ENCODE measurements around the gene RNPEP. TPM values are rescaled to one million over a fixed set of nuclear protein-coding genes. Genes with fewer than 3 reads are reported as not detected.
"Not testable (repeated sequence)": the region's sequence is repeated elsewhere in the genome, so short reads cannot be mapped to it uniquely, and the experiment has no call there.

Gene RNPEP
- polyA plus RNA-seq, 3 donors from 2014 or later: 35.6 to 61.6 (median 57.8) TPM

- H3K4me3 Mint-ChIP-seq: no peak overlapping the region
Measured at GRCh38 chr1:202038688-202039346, 56.4 kb downstream of the RNPEP start.

DNA sequence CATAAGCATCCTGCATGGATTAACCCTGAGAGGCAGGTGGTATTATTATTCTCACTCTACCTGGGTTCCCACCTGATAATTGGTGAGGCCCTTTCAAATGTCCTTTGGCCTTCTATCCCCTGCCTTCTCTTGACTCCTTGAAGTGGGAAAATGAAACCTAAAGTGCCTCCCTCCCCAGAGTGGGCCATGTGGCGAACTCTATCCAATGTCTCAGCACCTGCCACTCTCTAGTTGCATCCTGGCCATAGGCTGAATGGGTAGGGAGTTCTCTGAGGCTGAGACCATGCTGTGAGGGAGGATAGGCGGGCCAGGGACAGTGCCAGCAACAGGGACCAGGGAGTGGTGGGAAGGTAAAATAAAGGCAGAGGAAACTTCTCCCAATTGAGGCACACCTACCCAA, 63.3 kb downstream of the RNPEP start:
- H3K9me3 Mint-ChIP-seq: no peaks in the 10 kb centered on the region

More at GRCh38 chr1:202038688-202039346, 56.4 kb downstream of the RNPEP start:
- no peak overlapping the region for H3K27ac Mint-ChIP-seq
- peaks cover 1 to 7% (median 6%) of the 10 kb centered on the region in 3 donors for H3K27me3 Mint-ChIP-seq (ENCODE audit: low read depth in 3 of 3)
- DNase-seq: no peak
- no peaks in the 10 kb centered on the region for H3K4me1 Mint-ChIP-seq
- peaks cover 0 to 2% (median 0%) of the 10 kb centered on the region in 6 donors for H3K9me3 Mint-ChIP-seq
- no peaks in the 10 kb centered on the region for H3K36me3 Mint-ChIP-seq

GRCh38 chr1:202046227-202046626, 63.8 kb downstream of the RNPEP start:
- no peaks in the 10 kb centered on the region for H3K36me3 Mint-ChIP-seq
- DNase-seq: no peak
- peaks cover 0 to 4% (median 3%) of the 10 kb centered on the region in 3 donors for H3K27me3 Mint-ChIP-seq (ENCODE audit: low read depth in 3 of 3)
- no peak overlapping the region for H3K27ac Mint-ChIP-seq
- no peaks in the 10 kb centered on the region for H3K4me1 Mint-ChIP-seq
- H3K9me3 Mint-ChIP-seq: no peaks in the 10 kb centered on the region
- H3K4me3 Mint-ChIP-seq: no peak overlapping the region

More for the DNA sequence above, 63.3 kb downstream of the RNPEP start:
- no peak overlapping the region for H3K4me3 Mint-ChIP-seq
- no peaks in the 10 kb centered on the region for H3K4me1 Mint-ChIP-seq
- no peak overlapping the region for H3K27ac Mint-ChIP-seq
- DNase-seq: no peak
- peaks cover 0 to 4% (median 3%) of the 10 kb centered on the region in 3 donors for H3K27me3 Mint-ChIP-seq (ENCODE audit: low read depth in 3 of 3)
- no peaks in the 10 kb centered on the region for H3K36me3 Mint-ChIP-seq

GRCh38 chr1:202046748-202047708, 64.6 kb downstream of the RNPEP start:
- Mint-ChIP-seq H3K4me1 (no peaks in the 10 kb centered on the region), H3K27ac (peak overlapping the region in 1 of 6 donors; percentile 13), H3K9me3 (no peaks in the 10 kb centered on the region), H3K4me3 (peak overlapping the region in 1 of 5 donors; percentile 5), H3K27me3 (ENCODE audit: low read depth in 3 of 3) (peaks cover 0 to 4% (median 3%) of the 10 kb centered on the region in 3 donors), H3K36me3 (no peaks in the 10 kb centered on the region)
- no peak for DNase-seq

GRCh38 chr1:202047977-202048376, 65.5 kb downstream of the RNPEP start:
- Mint-ChIP-seq H3K27ac (no peak overlapping the region), H3K9me3 (no peaks in the 10 kb centered on the region), H3K4me3 (no peak overlapping the region), H3K4me1 (no peaks in the 10 kb centered on the region), H3K27me3 (ENCODE audit: low read depth in 3 of 3) (peaks cover 0 to 2% (median 1%) of the 10 kb centered on the region in 3 donors), H3K36me3 (no peaks in the 10 kb centered on the region)
- no peak for DNase-seq

DNA sequence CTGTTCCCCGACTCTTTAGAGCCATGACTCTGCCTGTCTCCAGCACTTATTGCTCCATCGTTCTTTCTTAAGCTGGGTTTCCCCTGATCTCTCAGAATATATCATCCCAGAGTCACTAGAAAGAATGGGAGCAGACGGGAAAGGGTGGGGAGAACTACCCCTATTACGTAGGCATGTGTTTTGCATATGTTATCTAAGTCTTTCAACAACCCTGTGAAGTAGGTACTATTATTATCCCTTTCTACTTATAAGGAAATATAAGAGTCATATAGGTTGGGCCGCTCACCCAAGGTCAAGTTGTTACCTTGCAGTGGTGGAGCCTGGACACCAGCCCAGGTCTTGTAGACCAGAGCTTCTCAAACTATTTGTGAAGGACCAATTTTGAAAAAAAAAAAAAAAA, 66.7 kb downstream of the RNPEP start:
- H3K36me3 Mint-ChIP-seq: no peaks in the 10 kb centered on the region
- H3K27me3 Mint-ChIP-seq (ENCODE audit: low read depth in 3 of 3): peaks cover 0 to 1% (median 0%) of the 10 kb centered on the region in 3 donors
- DNase-seq: no peak
- no peak overlapping the region for H3K4me3 Mint-ChIP-seq
- H3K9me3 Mint-ChIP-seq: no peaks in the 10 kb centered on the region
- H3K27ac Mint-ChIP-seq: no peak overlapping the region
- no peaks in the 10 kb centered on the region for H3K4me1 Mint-ChIP-seq

GRCh38 chr1:202054094-202054493, 71.6 kb downstream of the RNPEP start:
- Mint-ChIP-seq H3K9me3 (no peaks in the 10 kb centered on the region), H3K27ac (no peak overlapping the region), H3K36me3 (no peaks in the 10 kb centered on the region), H3K4me3 (no peak overlapping the region), H3K4me1 (no peaks in the 10 kb centered on the region), H3K27me3 (ENCODE audit: low read depth in 3 of 3) (peaks cover 0 to 1% (median 0%) of the 10 kb centered on the region in 3 donors)
- no peak for DNase-seq

DNA sequence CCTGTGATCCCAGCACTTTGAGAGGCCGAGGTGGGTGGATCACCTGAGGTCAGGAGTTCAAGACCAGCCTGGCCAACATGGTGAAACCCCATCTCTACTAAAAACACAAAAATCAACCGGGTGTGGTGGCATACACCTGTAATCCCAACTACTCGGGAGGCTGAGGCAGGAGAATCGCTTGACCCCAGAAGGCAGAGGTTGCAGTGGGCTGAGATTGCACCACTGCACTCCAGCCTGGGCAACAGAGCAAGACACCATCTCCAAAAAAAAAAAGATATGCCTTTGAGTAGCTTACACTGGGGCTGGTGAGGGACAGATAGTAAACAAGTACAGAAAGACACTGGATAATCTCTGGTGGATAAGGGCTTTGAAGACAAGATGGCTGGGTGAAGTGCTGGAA, 72.2 kb downstream of the RNPEP start:
- not testable (repeated sequence) for H3K4me1 Mint-ChIP-seq; H3K9me3 Mint-ChIP-seq; H3K27ac Mint-ChIP-seq; H3K36me3 Mint-ChIP-seq; H3K27me3 Mint-ChIP-seq (ENCODE audit: low read depth in 3 of 3); DNase-seq; H3K4me3 Mint-ChIP-seq

Other genes starting within 250 kb of the RNPEP start
- gene IPO9, start 153.5 kb upstream of the RNPEP start, polyA plus RNA-seq: 10 to 100 TPM in 2 of 3 donors, 1 to 10 TPM in 1; 4.9 to 31.5 (median 16.3) TPM
- gene SHISA4, start 93.8 kb upstream of the RNPEP start, polyA plus RNA-seq: 1 to 10 TPM in 2 of 3 donors, under 1 TPM in 1; 0.83 to 4.7 (median 1.1) TPM
- gene LMOD1, start 36.1 kb upstream of the RNPEP start, polyA plus RNA-seq: not detected
- 10 to 100 TPM; 34.3 to 42.9 (median 34.7) TPM for gene TIMM17A, start 27.1 kb upstream of the RNPEP start, polyA plus RNA-seq
- gene ELF3, start 27.9 kb downstream of the RNPEP start, polyA plus RNA-seq: under 1 TPM in 1 of 3 donors, not detected in 2; 0.26 TPM
- under 1 TPM in 2 of 3 donors, not detected in 1; 0.10 to 0.16 TPM for gene GPR37L1, start 140.3 kb downstream of the RNPEP start, polyA plus RNA-seq
- gene ARL8A, start 162.1 kb downstream of the RNPEP start, polyA plus RNA-seq: 10 to 100 TPM in 2 of 3 donors, 1 to 10 TPM in 1; 9.7 to 15.0 (median 11.0) TPM
- 100 to 1,000 TPM in 1 of 3 donors, 10 to 100 TPM in 2; 55.4 to 126 (median 58.4) TPM for gene PTPN7, start 178.0 kb downstream of the RNPEP start, polyA plus RNA-seq
- 10 to 100 TPM; 10.9 to 26.8 (median 21.1) TPM for gene LGR6, start 211.2 kb downstream of the RNPEP start, polyA plus RNA-seq